Smooth muscle cell (in vitro differentiated cells): ENCODE data around the gene SCART1. TPM values are rescaled to one million over a fixed set of nuclear protein-coding genes. Genes with fewer than 3 reads are reported as not detected.
"Not testable (repeated sequence)": the region's sequence is repeated elsewhere in the genome, so short reads cannot be mapped to it uniquely, and the experiment has no call there.

Source experiments
- DNase-seq: peaks from one replicate; lab custom pipeline; 2025; ENCODE audit not compliant: unreplicated experiment; lab: John Stamatoyannopoulos, UW
- H2AFZ ChIP-seq: fragments of 200-600 bp; sonication (generic); 2 replicates; pipeline ENCODE4 v1.6.0; 2016; ENCODE audit warnings: antibody characterized with exemption, low read depth, mild to moderate bottlenecking
- H3F3A ChIP-seq: fragments of 200-600 bp; sonication (generic); 2 replicates; pipeline ENCODE4 v1.6.0; 2017; ENCODE audit warnings: antibody characterized with exemption, low read depth
- H3K27ac ChIP-seq: fragments of 200-600 bp; sonication (generic); 2 replicates; pipeline ENCODE4 v1.5.1; 2016; ENCODE audit warnings: low read depth, mild to moderate bottlenecking
- H3K27me3 ChIP-seq: fragments of 200-600 bp; sonication (generic); 2 replicates; pipeline ENCODE4 v1.6.1; 2016; ENCODE audit warnings: low read depth, mild to moderate bottlenecking
- H3K36me3 ChIP-seq: fragments of 200-600 bp; sonication (generic); 2 replicates; pipeline ENCODE4 v1.5.1; 2016; ENCODE audit warnings: low read depth
- H3K4me1 ChIP-seq: fragments of 200-600 bp; sonication (generic); 2 replicates; pipeline ENCODE4 v1.5.1; 2016; ENCODE audit warnings: low read depth
- H3K4me2 ChIP-seq: fragments of 200-600 bp; sonication (generic); 2 replicates; pipeline ENCODE4 v1.6.0; 2016; ENCODE audit warnings: mild to moderate bottlenecking
- H3K4me3 ChIP-seq: fragments of 200-600 bp; sonication (generic); 2 replicates; pipeline ENCODE4 v1.5.1; 2016; ENCODE audit warnings: mild to moderate bottlenecking
- H3K79me2 ChIP-seq: fragments of 200-600 bp; sonication (generic); 2 replicates; pipeline ENCODE4 v1.6.0; 2016; ENCODE audit warnings: low read depth, mild to moderate bottlenecking
- H3K9ac ChIP-seq: fragments of 200-600 bp; sonication (generic); 2 replicates; pipeline ENCODE4 v1.6.0; 2016; ENCODE audit warnings: low read depth
- H3K9me3 ChIP-seq: fragments of 200-600 bp; sonication (generic); replicated peaks from 2 replicates; pipeline ENCODE4 v1.5.1; 2016; ENCODE audit warnings: low read depth
- H4K20me1 ChIP-seq: fragments of 200-600 bp; sonication (generic); 2 replicates; pipeline ENCODE4 v1.6.0; 2016; ENCODE audit warnings: low read depth
- WGBS: methylation state at CpG from one replicate; pipeline ENCODE4 v1.1.7; 2016; ENCODE audit warnings: low lambda C conversion rate; 5-methylcytosine and 5-hydroxymethylcytosine counted together
- polyA plus RNA-seq: library from polyadenylated mRNA; unstranded; fragments of >200 nt; fragmentation: Nextera tagmentation; extraction: Ambion mirVana; gene quantifications from 2 replicates; pipeline ENCODE4 v1.2.1, GENCODE V29; 2016
- total RNA-seq: library from RNA; depleted of rRNA; stranded (reverse); fragments of >200 nt; gene quantifications from 2 replicates; pipeline ENCODE4 v1.2.3, GENCODE V29; 2014
- TF ChIP-seq, protein P1 (sequence below): fragments of 200-600 bp; sonication (generic); IDR thresholded peaks from 2 replicates; pipeline ENCODE4 v1.5.1; 2017; ENCODE audit warnings: borderline replicate concordance, mild to moderate bottlenecking, antibody characterized with exemption; ENCODE audit not compliant: insufficient read depth, poor library complexity, severe bottlenecking

SCART1 gene
- total and polyA plus RNA-seq, 2 experiments from 2014 or later: 0.45 to 2.2 TPM

DNA sequence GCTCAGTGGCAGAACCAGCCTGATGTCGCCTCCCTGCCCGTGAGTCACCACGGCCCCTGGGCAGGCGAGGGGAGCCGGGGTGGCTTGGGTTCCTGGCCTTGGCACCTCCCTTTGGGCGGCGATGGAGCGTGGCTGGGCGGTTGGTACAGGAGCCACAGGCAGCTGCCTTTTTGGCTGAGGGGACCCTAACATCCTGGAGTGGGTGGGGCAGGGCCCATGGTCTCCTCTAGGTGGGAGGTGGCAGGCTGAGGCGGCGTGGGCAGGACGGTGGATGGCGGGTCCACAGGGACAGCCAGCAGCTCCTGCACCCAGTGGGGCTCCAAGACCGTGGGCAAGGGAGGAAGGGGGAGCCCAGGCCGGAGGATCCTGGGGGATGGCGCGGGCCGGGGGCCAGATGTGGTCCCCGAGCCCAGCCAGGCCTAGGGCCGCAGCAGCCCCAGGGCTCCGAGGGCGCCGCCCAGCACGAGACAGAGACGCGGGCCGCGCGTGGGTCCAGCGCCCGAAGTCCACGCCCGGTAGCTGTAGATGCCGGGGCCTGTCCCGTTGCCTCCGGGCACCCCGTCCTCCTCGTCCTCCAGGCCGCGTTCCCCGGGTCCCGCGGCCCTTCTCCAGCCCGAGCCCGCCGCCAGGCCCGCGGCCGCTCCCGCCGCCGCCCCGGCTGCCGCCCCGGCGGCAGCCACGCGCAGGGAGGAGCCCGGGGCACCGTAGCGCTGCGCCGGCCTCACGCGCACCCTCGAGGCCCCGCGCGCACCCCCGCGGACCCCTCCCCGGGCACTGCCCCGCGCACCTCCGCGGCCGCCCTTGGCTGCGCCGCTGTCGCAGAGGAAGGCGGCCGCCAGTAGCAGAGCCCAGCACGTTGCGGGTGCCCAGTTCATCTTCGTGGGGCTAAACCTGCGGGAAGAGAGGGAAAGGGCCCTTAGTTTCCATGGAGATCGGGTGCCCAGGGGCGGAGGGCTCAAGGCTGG is 30.7 kb upstream of the SCART1 start:
- no peak for DNase-seq
- Histone ChIP-seq H3K27me3 (peaks cover 9% of the 10 kb centered on the region), H3K9ac (no peak overlapping the region), H3K4me2 (peak overlapping the region; percentile 67), H3F3A (no peaks in the 10 kb centered on the region), H3K79me2 (no peaks in the 10 kb centered on the region), H3K4me3 (peak overlapping the region; percentile 13), H2AFZ (no peak overlapping the region), H4K20me1 (peaks cover 34% of the 10 kb centered on the region), H3K4me1 (no peaks in the 10 kb centered on the region), H3K9me3 (no peaks in the 10 kb centered on the region), H3K27ac (no peak overlapping the region), H3K36me3 (no peaks in the 10 kb centered on the region)
- TF ChIP-seq, protein P1, sequence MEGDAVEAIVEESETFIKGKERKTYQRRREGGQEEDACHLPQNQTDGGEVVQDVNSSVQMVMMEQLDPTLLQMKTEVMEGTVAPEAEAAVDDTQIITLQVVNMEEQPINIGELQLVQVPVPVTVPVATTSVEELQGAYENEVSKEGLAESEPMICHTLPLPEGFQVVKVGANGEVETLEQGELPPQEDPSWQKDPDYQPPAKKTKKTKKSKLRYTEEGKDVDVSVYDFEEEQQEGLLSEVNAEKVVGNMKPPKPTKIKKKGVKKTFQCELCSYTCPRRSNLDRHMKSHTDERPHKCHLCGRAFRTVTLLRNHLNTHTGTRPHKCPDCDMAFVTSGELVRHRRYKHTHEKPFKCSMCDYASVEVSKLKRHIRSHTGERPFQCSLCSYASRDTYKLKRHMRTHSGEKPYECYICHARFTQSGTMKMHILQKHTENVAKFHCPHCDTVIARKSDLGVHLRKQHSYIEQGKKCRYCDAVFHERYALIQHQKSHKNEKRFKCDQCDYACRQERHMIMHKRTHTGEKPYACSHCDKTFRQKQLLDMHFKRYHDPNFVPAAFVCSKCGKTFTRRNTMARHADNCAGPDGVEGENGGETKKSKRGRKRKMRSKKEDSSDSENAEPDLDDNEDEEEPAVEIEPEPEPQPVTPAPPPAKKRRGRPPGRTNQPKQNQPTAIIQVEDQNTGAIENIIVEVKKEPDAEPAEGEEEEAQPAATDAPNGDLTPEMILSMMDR: no peak
- WGBS: 36% methylated on average over 44 of the region's 88 CpGs

DNA sequence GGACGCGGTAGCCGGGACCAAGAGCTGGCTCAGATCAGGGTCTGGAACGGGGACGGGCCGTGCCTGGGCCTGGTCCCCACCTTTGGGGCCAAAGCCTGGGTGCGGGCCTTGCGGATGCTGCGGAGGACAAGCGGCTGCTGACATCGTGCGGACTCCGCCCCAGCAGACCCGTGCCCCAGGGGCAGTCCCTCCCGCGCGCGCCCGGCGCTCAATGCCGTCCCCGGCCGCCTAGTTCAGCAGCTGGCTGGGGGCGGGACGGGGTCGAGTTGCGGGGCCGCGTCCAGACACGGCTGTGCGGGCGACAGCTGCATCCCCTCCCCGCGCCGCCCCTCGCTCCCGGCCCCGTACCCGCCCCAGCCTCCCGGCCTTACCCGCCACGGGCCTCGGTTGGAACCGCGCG is 29.6 kb upstream of the SCART1 start:
- DNase-seq, H3K4me2 ChIP-seq, H3K79me2 ChIP-seq, H3K9ac ChIP-seq, H3K9me3 ChIP-seq, H3K36me3 ChIP-seq, H3K27ac ChIP-seq, H2AFZ ChIP-seq, H3K27me3 ChIP-seq, H3K4me3 ChIP-seq, H3K4me1 ChIP-seq, H3F3A ChIP-seq: not testable (repeated sequence)
- no CpG with 5 or more reads among the region's 46 CpGs for WGBS
- peaks cover 34% of the 10 kb centered on the region for H4K20me1 ChIP-seq

DNA sequence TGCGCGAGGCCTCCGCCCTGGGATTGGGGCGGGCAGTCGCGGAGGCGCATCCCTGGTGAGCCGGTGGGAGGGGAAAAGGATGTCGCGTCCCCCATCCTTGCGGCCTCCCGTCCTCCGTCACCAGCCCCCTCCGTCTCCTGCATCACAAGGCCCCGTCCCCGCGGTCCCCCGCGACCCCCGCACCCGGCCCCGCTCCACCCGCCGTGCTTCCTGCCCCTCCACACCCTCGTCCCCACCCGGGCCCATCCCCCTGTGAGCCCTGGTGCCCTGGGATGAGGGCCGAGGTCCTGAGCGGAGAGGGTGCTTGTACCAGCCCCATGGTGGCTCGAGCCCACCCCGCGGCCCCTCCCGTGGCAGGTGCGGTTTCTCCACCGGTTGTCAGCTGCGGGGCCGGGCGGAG is 29.1 kb upstream of the SCART1 start, which contains the start of gene SPRN:
Gene SPRN, minus strand, starts transcription at position 25 of the 400 bp plus-strand sequence. CDS start 944 bp downstream, outside the sequence.
- no CpG with 5 or more reads among the region's 37 CpGs for WGBS
- not testable (repeated sequence) for H3K9ac ChIP-seq, H3K36me3 ChIP-seq, H3K79me2 ChIP-seq, DNase-seq, H3K27me3 ChIP-seq, H3K9me3 ChIP-seq, H3K27ac ChIP-seq, H2AFZ ChIP-seq, H3K4me1 ChIP-seq, H3F3A ChIP-seq
- Histone ChIP-seq H4K20me1 (peaks cover 32% of the 10 kb centered on the region), H3K4me3 (peak within 1 kb of the TSS; percentile 13), H3K4me2 (peak within 1 kb of the TSS; percentile 67)

DNA sequence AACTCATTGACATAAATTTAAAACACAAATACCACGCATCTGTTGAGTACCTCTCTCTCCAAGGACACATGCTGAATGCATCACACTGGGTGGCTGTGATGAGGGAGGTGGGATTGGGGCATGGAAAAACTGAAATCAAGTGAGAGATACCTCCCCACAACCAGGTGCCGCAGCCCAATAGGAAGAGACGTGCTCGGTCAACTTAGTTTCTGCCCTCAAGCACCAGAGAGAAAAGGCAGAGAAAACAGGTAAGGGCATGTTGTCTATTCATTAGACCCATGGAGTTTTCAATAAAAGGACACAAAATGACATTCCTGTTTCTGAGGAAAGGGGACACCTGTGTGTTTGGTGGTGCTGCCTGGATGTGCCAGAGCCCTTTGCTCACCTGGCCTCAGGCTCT is 24.2 kb upstream of the SCART1 start:
- not testable (repeated sequence) for H3K4me3 ChIP-seq, H3K79me2 ChIP-seq, H3K9me3 ChIP-seq, H3K36me3 ChIP-seq, H3K27ac ChIP-seq, H3K4me1 ChIP-seq, DNase-seq, H3K9ac ChIP-seq, H2AFZ ChIP-seq, H3F3A ChIP-seq, H3K4me2 ChIP-seq, H3K27me3 ChIP-seq, H4K20me1 ChIP-seq
- WGBS: 91% methylated on average over 4 of the region's 4 CpGs

DNA sequence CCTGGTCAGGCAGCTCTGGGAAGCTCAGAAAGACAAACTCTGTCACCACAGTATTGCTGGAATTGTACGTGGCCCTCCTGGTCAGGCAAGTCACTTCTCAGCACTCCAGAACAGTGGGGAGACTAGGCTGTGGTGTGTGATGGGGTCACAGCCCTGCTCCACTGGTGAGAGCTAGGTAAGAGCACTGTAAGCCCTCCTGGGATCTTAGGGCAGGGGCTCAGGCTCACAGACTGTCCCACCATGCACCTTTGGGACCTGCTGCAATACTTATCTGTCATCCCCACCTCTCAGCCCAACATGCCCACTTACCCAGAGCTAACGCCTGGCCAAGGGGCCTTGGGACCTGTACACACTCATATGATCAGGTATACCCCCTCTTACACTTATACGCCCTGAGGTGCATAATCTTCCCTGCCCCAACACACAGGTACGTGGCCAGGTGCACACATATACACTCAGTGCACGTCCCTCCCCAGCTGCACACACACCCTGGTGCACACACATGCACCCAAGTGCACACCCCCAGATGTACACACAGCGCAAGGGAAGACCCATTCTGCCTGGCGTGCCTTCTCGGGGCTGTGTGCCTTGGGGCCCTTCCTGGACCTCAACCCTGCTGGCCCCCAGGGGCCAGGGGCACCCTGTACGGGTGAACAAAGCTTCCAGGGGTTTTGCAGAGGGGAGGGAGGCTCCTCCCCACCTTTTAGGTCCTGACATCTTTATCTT is 21.7 kb upstream of the SCART1 start:
- not testable (repeated sequence) for H3K4me2 ChIP-seq, H3K4me3 ChIP-seq, H3K9ac ChIP-seq, H3K79me2 ChIP-seq, DNase-seq, H3K36me3 ChIP-seq, H3K4me1 ChIP-seq, H2AFZ ChIP-seq, H3K27me3 ChIP-seq, H3F3A ChIP-seq, H4K20me1 ChIP-seq, H3K27ac ChIP-seq, H3K9me3 ChIP-seq
- WGBS: 81% methylated on average over 9 of the region's 9 CpGs

DNA sequence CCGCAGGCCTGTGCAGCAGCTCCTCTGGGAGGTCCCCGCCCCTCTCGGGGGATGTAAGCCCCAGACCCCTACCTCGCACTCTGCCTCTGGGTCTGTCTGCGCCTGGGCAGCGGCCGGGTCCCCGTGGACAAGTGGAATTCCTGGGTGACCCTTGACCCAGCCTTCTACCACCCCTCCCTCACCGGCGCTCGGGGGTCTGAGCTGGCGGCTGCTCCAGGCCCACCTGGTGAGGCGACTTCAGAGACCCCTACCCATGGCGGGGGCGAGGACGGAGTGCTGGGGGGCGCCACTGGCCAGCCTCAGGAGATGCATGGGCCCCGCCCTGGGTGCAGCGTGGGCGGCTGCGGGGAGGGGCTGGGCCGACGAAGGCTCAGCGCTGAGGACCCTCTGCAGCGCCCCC is 21.0 kb upstream of the SCART1 start:
- not testable (repeated sequence) for DNase-seq, H2AFZ ChIP-seq, H3F3A ChIP-seq, H3K4me1 ChIP-seq, H3K79me2 ChIP-seq, H4K20me1 ChIP-seq, H3K27ac ChIP-seq, H3K36me3 ChIP-seq, H3K4me2 ChIP-seq, H3K9me3 ChIP-seq, H3K4me3 ChIP-seq, H3K9ac ChIP-seq, H3K27me3 ChIP-seq
- WGBS: 81% methylated on average over 6 of the region's 25 CpGs
